ENCODE results near the gene TEX26. TPM values are rescaled to one million over a fixed set of nuclear protein-coding genes. Genes with fewer than 3 reads are reported as not detected.
A peak's percentile ranks its signal among the peaks of the same experiment; 100 is the strongest.

TEX26 gene
- total RNA-seq, 3 donors from 2014 or later (not counting 1 experiment from before 2014, with no cell fraction given), result not detected

DNA sequence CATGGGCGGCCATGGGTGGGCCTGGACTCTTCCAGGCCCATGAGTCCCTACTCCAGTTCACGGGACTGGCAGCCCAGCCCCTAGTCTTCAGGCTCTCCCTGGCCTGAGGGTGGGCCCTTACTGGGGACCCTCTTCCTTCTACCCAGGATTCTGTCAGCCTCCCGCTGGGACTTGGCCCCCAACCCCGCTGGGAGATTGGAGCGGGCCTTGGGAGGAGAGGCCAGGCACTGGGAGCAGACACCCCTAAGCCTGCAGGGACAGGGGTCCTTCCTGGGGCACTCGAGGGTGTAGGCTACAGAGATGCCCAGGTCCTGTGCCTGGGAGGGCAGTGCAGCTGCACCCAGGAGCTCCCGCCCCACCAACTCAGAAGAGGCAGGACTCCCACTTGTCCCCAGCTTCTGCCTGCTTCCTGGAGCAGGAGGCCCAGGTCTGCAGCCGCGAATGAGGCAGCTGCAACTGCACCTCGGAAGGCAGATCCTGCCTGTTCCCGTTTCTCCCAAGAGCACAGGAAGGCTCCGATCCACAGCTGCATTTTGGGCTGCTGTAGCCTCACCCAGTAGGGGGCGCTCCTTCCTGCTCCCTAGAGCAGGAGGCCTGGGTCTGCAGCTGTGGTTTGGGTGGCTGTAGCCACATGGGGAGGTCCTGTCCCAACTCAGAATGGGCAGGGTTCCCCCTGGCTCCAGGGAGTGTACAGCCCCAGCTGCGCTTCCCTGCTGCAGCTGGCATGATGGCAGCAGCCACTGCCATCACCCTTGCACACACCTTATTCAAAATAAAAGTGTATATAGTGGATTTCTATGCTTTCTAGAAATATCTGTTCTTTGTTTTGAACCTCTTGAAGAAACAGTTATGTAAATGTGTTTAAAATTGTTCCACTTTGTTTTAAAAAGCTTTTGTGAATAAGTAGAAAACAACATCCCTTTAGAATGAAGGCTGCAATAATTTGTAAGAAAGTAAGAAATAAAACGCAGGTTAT is 46.8 kb downstream of the TEX26 start:
- DNase-seq, result peak; percentile 17 to 57
- Mint-ChIP-seq H3K9me3 (no peaks in the 10 kb centered on the region), H3K36me3 (no peaks in the 10 kb centered on the region), H3K4me1 (no peaks in the 10 kb centered on the region), H3K4me3 (no peak overlapping the region), H3K27me3 (ENCODE audit: low read depth in 2 of 2) (peaks cover 14 to 42% of the 10 kb centered on the region in 2 donors), H3K27ac (no peak overlapping the region)
- peaks cover 2% of the 10 kb centered on the region for H3K27me3 ChIP-seq (ENCODE audit: control insufficient read depth, insufficient read depth, low read length)
- 56% methylated on average over 14 of the region's 15 CpGs for WGBS (ENCODE audit: insufficient coverage)
- H3K4me1 ChIP-seq (ENCODE audit: control insufficient read depth, insufficient read depth, low read length), result no peaks in the 10 kb centered on the region
- H3K4me3 ChIP-seq (ENCODE audit: low read length), result no peak overlapping the region
- ATAC-seq, result no peak
- TF ChIP-seq, protein P1, sequence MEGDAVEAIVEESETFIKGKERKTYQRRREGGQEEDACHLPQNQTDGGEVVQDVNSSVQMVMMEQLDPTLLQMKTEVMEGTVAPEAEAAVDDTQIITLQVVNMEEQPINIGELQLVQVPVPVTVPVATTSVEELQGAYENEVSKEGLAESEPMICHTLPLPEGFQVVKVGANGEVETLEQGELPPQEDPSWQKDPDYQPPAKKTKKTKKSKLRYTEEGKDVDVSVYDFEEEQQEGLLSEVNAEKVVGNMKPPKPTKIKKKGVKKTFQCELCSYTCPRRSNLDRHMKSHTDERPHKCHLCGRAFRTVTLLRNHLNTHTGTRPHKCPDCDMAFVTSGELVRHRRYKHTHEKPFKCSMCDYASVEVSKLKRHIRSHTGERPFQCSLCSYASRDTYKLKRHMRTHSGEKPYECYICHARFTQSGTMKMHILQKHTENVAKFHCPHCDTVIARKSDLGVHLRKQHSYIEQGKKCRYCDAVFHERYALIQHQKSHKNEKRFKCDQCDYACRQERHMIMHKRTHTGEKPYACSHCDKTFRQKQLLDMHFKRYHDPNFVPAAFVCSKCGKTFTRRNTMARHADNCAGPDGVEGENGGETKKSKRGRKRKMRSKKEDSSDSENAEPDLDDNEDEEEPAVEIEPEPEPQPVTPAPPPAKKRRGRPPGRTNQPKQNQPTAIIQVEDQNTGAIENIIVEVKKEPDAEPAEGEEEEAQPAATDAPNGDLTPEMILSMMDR (IDR thresholded peaks at IDR 0.05), result peak; percentile 51
- intact Hi-C loops (cut with micrococcal nuclease), result loop anchor here (1.0 kb wide), 1 partner anchor 65 kb away; no protein-coding TSS in a partner anchor
- no peaks in the 10 kb centered on the region for H3K9me3 ChIP-seq (ENCODE audit: control insufficient read depth, insufficient read depth, low read length)
- no peak overlapping the region for H3K27ac ChIP-seq (ENCODE audit: low read length)
- H3K36me3 ChIP-seq (ENCODE audit: control insufficient read depth, insufficient read depth, low read length), result no peaks in the 10 kb centered on the region

GRCh38 chr13:30982506-30982905 is 50.0 kb downstream of the TEX26 start:
- no peaks in the 10 kb centered on the region for H3K4me1 ChIP-seq (ENCODE audit: control insufficient read depth, insufficient read depth, low read length)
- no peak for DNase-seq
- H3K27ac ChIP-seq (ENCODE audit: low read length), result no peak overlapping the region
- Mint-ChIP-seq H3K4me3 (no peak overlapping the region), H3K27me3 (ENCODE audit: low read depth in 2 of 2) (peaks cover 8 to 31% of the 10 kb centered on the region in 2 donors), H3K27ac (no peak overlapping the region), H3K36me3 (no peaks in the 10 kb centered on the region), H3K9me3 (no peaks in the 10 kb centered on the region), H3K4me1 (no peaks in the 10 kb centered on the region)
- no peaks in the 10 kb centered on the region for H3K27me3 ChIP-seq (ENCODE audit: control insufficient read depth, insufficient read depth, low read length)
- intact Hi-C loops (cut with micrococcal nuclease), result no loop called here
- H3K4me3 ChIP-seq (ENCODE audit: low read length), result no peak overlapping the region
- no peaks in the 10 kb centered on the region for H3K9me3 ChIP-seq (ENCODE audit: control insufficient read depth, insufficient read depth, low read length)
- no peaks in the 10 kb centered on the region for H3K36me3 ChIP-seq (ENCODE audit: control insufficient read depth, insufficient read depth, low read length)
- WGBS (ENCODE audit: insufficient coverage), result 75% methylated on average over 2 of the region's 3 CpGs
- no peak for ATAC-seq
- TF ChIP-seq, protein P1 (IDR thresholded peaks at IDR 0.05), result no peak

DNA sequence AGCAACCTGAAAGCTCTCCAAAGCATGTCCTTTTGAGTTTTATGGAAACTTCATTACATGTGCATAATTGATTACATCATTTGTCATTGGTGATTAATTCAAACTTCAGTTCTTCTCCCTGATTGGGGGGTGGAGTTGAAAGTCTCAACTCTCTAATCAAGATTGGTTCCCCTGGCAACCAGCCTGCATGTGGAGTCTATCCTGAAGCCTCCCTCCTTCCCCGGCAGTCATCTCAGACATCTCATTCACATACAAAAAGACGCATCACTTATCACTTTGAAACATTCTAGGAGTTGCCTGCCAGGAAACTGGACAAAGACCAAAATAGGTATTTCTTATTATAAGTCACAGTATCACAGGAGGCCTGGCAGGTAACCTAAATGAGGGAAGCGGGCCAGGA is 50.5 kb downstream of the TEX26 start:
- H3K4me1 Mint-ChIP-seq, result no peaks in the 10 kb centered on the region
- Histone ChIP-seq H3K4me1 (ENCODE audit: control insufficient read depth, insufficient read depth, low read length) (no peaks in the 10 kb centered on the region), H3K27ac (ENCODE audit: low read length) (no peak overlapping the region), H3K36me3 (ENCODE audit: control insufficient read depth, insufficient read depth, low read length) (no peaks in the 10 kb centered on the region), H3K27me3 (ENCODE audit: control insufficient read depth, insufficient read depth, low read length) (no peaks in the 10 kb centered on the region), H3K4me3 (ENCODE audit: low read length) (no peak overlapping the region), H3K9me3 (ENCODE audit: control insufficient read depth, insufficient read depth, low read length) (no peaks in the 10 kb centered on the region)
- DNase-seq (no peak), ATAC-seq (no peak)
- WGBS (ENCODE audit: insufficient coverage), result 94% methylated on average over 3 of the region's 3 CpGs
- TF ChIP-seq, protein P1 (IDR thresholded peaks at IDR 0.05), result no peak
- no peaks in the 10 kb centered on the region for H3K36me3 Mint-ChIP-seq
- H3K9me3 Mint-ChIP-seq, result no peaks in the 10 kb centered on the region
- no peak overlapping the region for H3K27ac Mint-ChIP-seq
- H3K27me3 Mint-ChIP-seq (ENCODE audit: low read depth in 2 of 2), result peaks cover 12 to 29% of the 10 kb centered on the region in 2 donors
- no peak overlapping the region for H3K4me3 Mint-ChIP-seq
- intact Hi-C loops (cut with micrococcal nuclease), result no loop called here
